Measurements from ENCODE around the gene CTRL.

GRCh38 chr16:67909056-67909742 is 22.5 kb downstream of the CTRL start:
- no peak for TF ChIP-seq CTCF (conservative IDR thresholded peaks at IDR 0.05; ENCODE audit: low read length)
- no peak for TF ChIP-seq EZH2phosphoT487 (IDR thresholded peaks at IDR 0.05; ENCODE audit: borderline replicate concordance, low read depth, low read length)
